ENCODE measurements around the gene GPAT3.

GPAT3 gene

DNA sequence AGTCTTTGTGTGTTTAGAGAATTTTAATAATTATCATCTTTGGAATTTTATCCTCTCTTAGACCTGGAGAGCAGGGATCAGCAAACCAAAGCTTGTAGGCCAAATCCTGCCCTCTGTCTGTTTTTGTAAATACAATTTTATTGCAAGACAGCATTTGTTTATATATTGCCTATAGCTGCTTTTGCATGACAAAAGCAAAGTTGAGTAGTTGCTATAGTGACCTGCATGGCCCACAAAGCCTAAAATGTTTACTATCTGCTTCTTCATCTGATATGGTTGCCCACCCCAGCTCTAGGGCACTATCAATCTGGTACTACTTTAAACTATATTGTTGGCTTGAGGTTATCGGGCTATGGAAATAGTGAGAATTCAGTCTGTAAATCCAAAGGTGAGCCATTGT is 80.3 kb downstream of the GPAT3 start (continued):
- TF ChIP-seq ZNF398 (tag by site-specific recombination; IDR thresholded peaks at IDR 0.05), result no peak

DNA sequence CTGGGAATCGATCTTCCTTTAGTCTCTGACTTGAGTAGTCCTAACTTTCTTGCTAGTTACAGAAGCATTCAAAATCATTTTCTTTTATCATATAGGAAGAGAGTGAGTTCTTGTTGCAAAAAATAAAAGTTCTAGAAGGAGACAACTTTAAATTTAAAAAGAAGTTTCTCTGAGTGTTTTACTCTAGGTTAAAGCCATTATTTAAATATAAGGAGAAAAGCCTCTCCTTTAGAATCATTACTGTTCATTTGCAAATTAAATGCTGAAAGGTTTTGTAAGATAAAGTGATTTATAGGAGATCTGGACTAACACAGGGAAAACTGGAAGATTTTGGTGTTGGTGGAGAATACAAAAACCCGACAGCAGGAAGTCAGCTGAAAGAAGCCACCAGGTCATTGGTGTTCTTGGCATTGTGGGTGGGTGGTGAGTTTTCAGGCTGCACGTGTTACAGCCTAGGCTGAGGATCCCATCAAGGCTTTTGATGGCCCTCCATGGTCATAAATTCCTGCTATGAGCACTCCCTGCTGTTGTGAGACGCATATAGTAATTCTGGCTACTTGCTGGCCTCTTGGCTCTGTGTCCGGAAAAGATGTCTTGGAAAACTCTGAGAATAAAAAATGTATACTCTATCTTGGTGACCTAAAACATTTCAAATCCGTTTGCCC is 81.6 kb downstream of the GPAT3 start:
- Histone ChIP-seq H3K27ac (ENCODE audit: extremely low read depth, low read depth, low read length) (no peak overlapping the region), H3K4me3 (ENCODE audit: low read depth, low read length) (no peak overlapping the region), H3K9me3 (ENCODE audit: control insufficient read depth, insufficient read depth, low read depth, low read length) (no peaks in the 10 kb centered on the region), H3K36me3 (ENCODE audit: control insufficient read depth in 2 of 2, insufficient read depth in 1 of 2, low read length in 2 of 2) (no peaks in the 10 kb centered on the region), H3K4me1 (ENCODE audit: control insufficient read depth, insufficient read depth, low read length) (no peaks in the 10 kb centered on the region)
- CTCF ChIA-PET, result no interaction called here
- POLR2A ChIA-PET, result no interaction called here
- no peak for TF ChIP-seq MEIS1 (CRISPR knock-in tag; IDR thresholded peaks at IDR 0.05; ENCODE audit: borderline replicate concordance)
- TF ChIP-seq ZNF571 (tag by site-specific recombination; IDR thresholded peaks at IDR 0.05), result no peak
- TF ChIP-seq ZNF600 (tag by site-specific recombination; IDR thresholded peaks at IDR 0.05), result no peak
- no peak for TF ChIP-seq HOXA7 (CRISPR knock-in tag; IDR thresholded peaks at IDR 0.05; ENCODE audit: borderline replicate concordance)
- no peak for TF ChIP-seq REPIN1 (tag by site-specific recombination; IDR thresholded peaks at IDR 0.05; ENCODE audit: low read depth)
- no peak for TF ChIP-seq ZNF704 (tag by site-specific recombination; IDR thresholded peaks at IDR 0.05)

GRCh38 chr4:83618431-83618830 is 82.5 kb downstream of the GPAT3 start:
- Histone ChIP-seq H3K4me3 (ENCODE audit: low read depth, low read length) (no peak overlapping the region), H3K4me1 (ENCODE audit: control insufficient read depth, insufficient read depth, low read length) (no peaks in the 10 kb centered on the region), H3K36me3 (ENCODE audit: control insufficient read depth in 2 of 2, insufficient read depth in 1 of 2, low read length in 2 of 2) (no peaks in the 10 kb centered on the region), H3K27ac (ENCODE audit: extremely low read depth, low read depth, low read length) (no peak overlapping the region), H3K9me3 (ENCODE audit: control insufficient read depth, insufficient read depth, low read depth, low read length) (no peaks in the 10 kb centered on the region)
- ChIA-PET POLR2A (no interaction called here), CTCF (no interaction called here)
- TF ChIP-seq MEIS1 (CRISPR knock-in tag; IDR thresholded peaks at IDR 0.05; ENCODE audit: borderline replicate concordance), result no peak
- no peak for TF ChIP-seq ZBTB48 (tag by site-specific recombination; IDR thresholded peaks at IDR 0.05)
- TF ChIP-seq REPIN1 (tag by site-specific recombination; IDR thresholded peaks at IDR 0.05; ENCODE audit: low read depth), result no peak
- no peak for TF ChIP-seq ZNF121 (tag by site-specific recombination; IDR thresholded peaks at IDR 0.05)
- no peak for TF ChIP-seq ZNF292 (tag by site-specific recombination; IDR thresholded peaks at IDR 0.05; ENCODE audit: borderline replicate concordance, low read depth)
- TF ChIP-seq ZNF174 (tag by site-specific recombination; IDR thresholded peaks at IDR 0.05), result no peak

DNA sequence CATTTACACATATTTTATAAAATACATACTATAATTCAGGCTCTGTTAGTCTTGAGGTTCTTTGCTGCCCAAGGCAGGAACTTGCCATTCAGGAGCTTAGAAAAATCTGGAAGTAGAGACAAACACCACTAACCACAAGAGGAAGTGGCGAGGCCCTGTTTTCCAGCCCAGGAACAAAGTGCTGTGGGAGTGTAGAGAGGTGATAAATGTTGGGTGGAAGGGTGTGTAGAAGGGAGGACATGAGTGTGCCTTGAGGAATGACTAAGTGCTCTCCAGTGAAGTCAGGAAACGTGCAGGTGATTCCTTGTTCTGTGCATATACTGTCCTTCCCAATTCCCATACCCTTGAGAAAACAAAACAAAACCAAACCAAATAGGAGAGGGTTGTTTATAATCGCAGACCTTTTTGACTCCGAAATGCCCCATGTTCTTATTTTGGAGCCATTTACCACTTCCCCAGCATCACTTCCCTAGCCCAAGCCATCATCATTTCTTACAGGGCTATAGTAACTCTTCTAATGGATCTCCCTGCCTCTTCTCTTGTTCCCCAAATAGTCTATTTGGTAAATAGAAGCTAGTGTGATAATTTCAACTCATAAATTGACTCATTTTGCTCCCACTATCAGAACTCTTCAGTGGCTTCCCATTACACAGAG is 83.2 kb downstream of the GPAT3 start:
- ChIA-PET POLR2A (no interaction called here), CTCF (interaction anchor here (1.0 kb wide), 1 partner anchor 128 kb away, joined by 4 read pairs; no protein-coding TSS in a partner anchor)
- Histone ChIP-seq H3K27ac (ENCODE audit: extremely low read depth, low read depth, low read length) (no peak overlapping the region), H3K36me3 (ENCODE audit: control insufficient read depth in 2 of 2, insufficient read depth in 1 of 2, low read length in 2 of 2) (no peaks in the 10 kb centered on the region), H3K4me3 (ENCODE audit: low read depth, low read length) (no peak overlapping the region), H3K9me3 (ENCODE audit: control insufficient read depth, insufficient read depth, low read depth, low read length) (no peaks in the 10 kb centered on the region), H3K4me1 (ENCODE audit: control insufficient read depth, insufficient read depth, low read length) (no peaks in the 10 kb centered on the region)
- TF ChIP-seq ZNF426 (tag by site-specific recombination; IDR thresholded peaks at IDR 0.05), result no peak
- TF ChIP-seq MEIS1 (CRISPR knock-in tag; IDR thresholded peaks at IDR 0.05; ENCODE audit: borderline replicate concordance), result no peak
- no peak for TF ChIP-seq ZNF776 (tag by site-specific recombination; IDR thresholded peaks at IDR 0.05; ENCODE audit: borderline replicate concordance)
- TF ChIP-seq ZNF544 (tag by site-specific recombination; IDR thresholded peaks at IDR 0.05), result no peak
- TF ChIP-seq TSHZ1 (tag by site-specific recombination; IDR thresholded peaks at IDR 0.05; ENCODE audit: borderline replicate concordance), result no peak
- no peak for TF ChIP-seq ZNF140 (tag by site-specific recombination; IDR thresholded peaks at IDR 0.05)
- TF ChIP-seq ZNF26 (tag by site-specific recombination; IDR thresholded peaks at IDR 0.05), result no peak
- no peak for TF ChIP-seq ZNF558 (tag by site-specific recombination; IDR thresholded peaks at IDR 0.05)
